GM23338 (cell line): ENCODE measurements around the gene FNDC10. TPM values are rescaled to one million over a fixed set of nuclear protein-coding genes. Genes with fewer than 3 reads are reported as not detected.

Experiments
- ATAC-seq: fragments of 200-7000 bp; cut with Tn5 transposase; 3 replicates; pipeline ENCODE4 v1.9.1; 2020
- DNase-seq: peaks from one replicate; pipeline ENCODE4 v3.0.0-alpha.2; 2015; ENCODE audit warnings: low spot score
- H2AFZ ChIP-seq: fragments of 200-600 bp; sonication (generic); 2 replicates; pipeline ENCODE4 v1.8.0; 2016; ENCODE audit warnings: antibody characterized with exemption, mild to moderate bottlenecking, moderate library complexity
- H3F3A ChIP-seq: fragments of 200-600 bp; sonication (generic); replicated peaks from 2 replicates; pipeline ENCODE4 v1.8.0; 2017; ENCODE audit warnings: antibody characterized with exemption, mixed run types, low read depth
- H3K27ac ChIP-seq: fragments of 200-600 bp; sonication (generic); 2 replicates; pipeline ENCODE4 v1.6.1; 2016; ENCODE audit warnings: low read depth
- H3K27me3 ChIP-seq: fragments of 200-600 bp; sonication (generic); 2 replicates; pipeline ENCODE4 v1.8.0; 2016; ENCODE audit warnings: mild to moderate bottlenecking, mixed run types, moderate library complexity; ENCODE audit not compliant: insufficient read depth
- H3K36me3 ChIP-seq: fragments of 200-600 bp; sonication (generic); 2 replicates; pipeline ENCODE4 v1.8.0; 2016; ENCODE audit warnings: mild to moderate bottlenecking; ENCODE audit not compliant: insufficient read depth
- H3K4me1 ChIP-seq: fragments of 200-600 bp; sonication (generic); 2 replicates; pipeline ENCODE4 v1.8.0; 2016; ENCODE audit warnings: mild to moderate bottlenecking, moderate library complexity; ENCODE audit not compliant: insufficient read depth
- H3K4me2 ChIP-seq: fragments of 200-600 bp; sonication (generic); 2 replicates; pipeline ENCODE4 v1.7.1; 2017; ENCODE audit warnings: mixed run types
- H3K4me3 ChIP-seq: fragments of 200-600 bp; sonication (generic); 2 replicates; pipeline ENCODE4 v1.6.1; 2016; ENCODE audit warnings: mixed run types
- H3K79me2 ChIP-seq: fragments of 200-600 bp; sonication (generic); replicated peaks from 2 replicates; pipeline ENCODE4 v1.8.0; 2017; ENCODE audit warnings: mild to moderate bottlenecking; ENCODE audit not compliant: insufficient read depth
- H3K9me2 ChIP-seq: fragments of 200-600 bp; sonication (generic); 2 replicates; pipeline ENCODE4 v1.8.0; 2017; ENCODE audit not compliant: insufficient read depth
- H4K20me1 ChIP-seq: fragments of 200-600 bp; sonication (generic); replicated peaks from 2 replicates; pipeline ENCODE4 v1.8.0; 2017; ENCODE audit warnings: mild to moderate bottlenecking; ENCODE audit not compliant: insufficient read depth
- H3K27ac Mint-ChIP-seq: 2 replicates; pipeline ENCODE4 v1.8.0; 2020; ENCODE audit warnings: inconsistent platforms, mild to moderate bottlenecking, moderate library complexity, mixed read lengths
- H3K27me3 Mint-ChIP-seq: 3 replicates; pipeline ENCODE4 v1.8.0; 2022; ENCODE audit warnings: low read depth, mild to moderate bottlenecking, moderate library complexity, mixed read lengths, inconsistent platforms; ENCODE audit not compliant: insufficient read depth, poor library complexity
- H3K36me3 Mint-ChIP-seq: 3 replicates; pipeline ENCODE4 v1.8.0; 2021; ENCODE audit warnings: low read depth, mild to moderate bottlenecking, inconsistent platforms, moderate library complexity, mixed read lengths
- H3K4me1 Mint-ChIP-seq: 3 replicates; pipeline ENCODE4 v1.8.0; 2020; ENCODE audit warnings: mild to moderate bottlenecking, inconsistent platforms, mixed read lengths
- H3K4me3 Mint-ChIP-seq: 3 replicates; pipeline ENCODE4 v1.8.0; 2021; ENCODE audit warnings: moderate library complexity, mild to moderate bottlenecking, inconsistent platforms, mixed read lengths
- H3K9me3 Mint-ChIP-seq: 3 replicates; pipeline ENCODE4 v1.8.0; 2020; ENCODE audit warnings: moderate library complexity, mild to moderate bottlenecking, inconsistent platforms, mixed read lengths
- CTCF ChIP-seq, 2 experiments: fragments of 200-600 bp in 1 of 2; sonication (generic) in 1 of 2; conservative IDR thresholded peaks; 2 replicates each; pipeline versions ENCODE4 v1.5.1 to v1.6.1; 2016 to 2017; ENCODE audit warnings: antibody characterized with exemption in 2 of 2, low read depth in 2 of 2, mild to moderate bottlenecking in 2 of 2, moderate library complexity in 1 of 2
- EZH2 ChIP-seq: fragments of 200-600 bp; sonication (generic); IDR thresholded peaks from one replicate; pipeline ENCODE4 v1.8.0; 2017; ENCODE audit warnings: antibody characterized with exemption, mild to moderate bottlenecking, low read depth; ENCODE audit not compliant: unreplicated experiment
- EZH2phosphoT487 ChIP-seq: fragments of 200-600 bp; sonication (generic); IDR thresholded peaks from one replicate; pipeline ENCODE4 v1.8.1; 2018; ENCODE audit warnings: antibody characterized with exemption; ENCODE audit not compliant: unreplicated experiment
- JUNB ChIP-seq: IDR thresholded peaks from one replicate; pipeline ENCODE4 v1.6.1; 2016; ENCODE audit warnings: antibody characterized with exemption; ENCODE audit not compliant: unreplicated experiment
- NANOG ChIP-seq: IDR thresholded peaks from 2 replicates; pipeline ENCODE4 v1.6.1; 2016; ENCODE audit warnings: antibody characterized with exemption, borderline replicate concordance
- POLR2AphosphoS5 ChIP-seq: IDR thresholded peaks from 2 replicates; pipeline ENCODE4 v1.6.1; 2016; ENCODE audit warnings: antibody characterized with exemption, low read depth
- REST ChIP-seq: IDR thresholded peaks from one replicate; pipeline ENCODE4 v1.6.1; 2018; ENCODE audit warnings: antibody characterized with exemption; ENCODE audit not compliant: unreplicated experiment
- STAT1 ChIP-seq: IDR thresholded peaks from one replicate; pipeline ENCODE4 v1.6.1; 2016; ENCODE audit warnings: antibody characterized with exemption; ENCODE audit not compliant: unreplicated experiment
- ZNF114 ChIP-seq: fragments of 250-450 bp; sonication (Bioruptor Pico); IDR thresholded peaks from 2 replicates; pipeline ENCODE4 v1.5.0; 2020; ENCODE audit warnings: mild to moderate bottlenecking, moderate library complexity
- ZNF331 ChIP-seq: fragments of 250-450 bp; sonication (Bioruptor Pico); IDR thresholded peaks from 2 replicates; pipeline ENCODE4 v1.5.0; 2020; ENCODE audit warnings: low read depth, mild to moderate bottlenecking, moderate library complexity
- polyA plus RNA-seq: library from polyadenylated mRNA; unstranded; fragments of >200 nt; fragmentation: Nextera tagmentation; extraction: Ambion mirVana; gene quantifications from 2 replicates; pipeline ENCODE4 v1.2.1, GENCODE V29; 2016
- total RNA-seq: library from RNA; depleted of rRNA; stranded (reverse); fragments of >200 nt; shearing (Covaris generic); gene quantifications from 2 replicates; pipeline ENCODE4 v1.2.3, GENCODE V29; 2014

Gene FNDC10
- total and polyA plus RNA-seq, 2 experiments from 2014 or later = 7.7 to 15.1 TPM

- no peak for TF ChIP-seq EZH2phosphoT487
- TF ChIP-seq EZH2 = no peak
- TF ChIP-seq CTCF (conservative IDR thresholded peaks at IDR 0.05; ENCODE audit: low read depth in 2 of 2) = no peak
- TF ChIP-seq REST = no peak
Observed at GRCh38 chr1:1554550-1554925, 45.4 kb downstream of the FNDC10 start (continued).

- Mint-ChIP-seq H3K4me3 (no peak overlapping the region; the same call in 2 of the 3 replicates), H3K4me1 (no peaks in the 10 kb centered on the region; the same call in 2 of the 3 replicates), H3K36me3 (no peaks in the 10 kb centered on the region), H3K9me3 (no peaks in the 10 kb centered on the region), H3K27me3 (peaks cover 13% of the 10 kb centered on the region), H3K27ac (no peak overlapping the region)
- no peaks in the 10 kb centered on the region for H3K9me2 ChIP-seq
- peaks cover 13% of the 10 kb centered on the region for H3K79me2 ChIP-seq
- ATAC-seq = no peak
- no peak overlapping the region for H3K4me2 ChIP-seq
- H3F3A ChIP-seq = 0 out of 2 replicates have a peak, but pooled peaks cover 17% of the 10 kb centered on the region
- no peaks in the 10 kb centered on the region for H3K36me3 ChIP-seq
- H3K27me3 ChIP-seq = no peaks in the 10 kb centered on the region
- H3K4me3 ChIP-seq = no peak overlapping the region
- H4K20me1 ChIP-seq = peaks cover 22% of the 10 kb centered on the region
- no peak for DNase-seq
- H2AFZ ChIP-seq = no peak overlapping the region
- no peak overlapping the region for H3K27ac ChIP-seq
- no peaks in the 10 kb centered on the region for H3K4me1 ChIP-seq
- TF ChIP-seq EZH2phosphoT487 (no peak), REST (no peak), NANOG (no peak), POLR2AphosphoS5 (no peak), ZNF114 (CRISPR knock-in tag) (no peak), ZNF331 (CRISPR knock-in tag) (no peak), STAT1 (no peak), JUNB (no peak), CTCF (conservative IDR thresholded peaks at IDR 0.05; ENCODE audit: low read depth in 2 of 2) (no peak)
Observed at GRCh38 chr1:1553821-1554494, 46.0 kb downstream of the FNDC10 start.
